HEK293T (cell line): ENCODE data around the gene JPH2.

Experiments used
- CTCF ChIA-PET: fragments of 350-600 bp; formaldehyde crosslinking; extraction: SDS; loops from one replicate; lab custom pipeline; 2021; ENCODE audit warnings: antibody characterized with exemption, inconsistent platforms; lab: Yijun Ruan, JAX
- POLR2A ChIA-PET: fragments of 350-600 bp; formaldehyde crosslinking; extraction: SDS; loops from one replicate; lab custom pipeline; 2020; ENCODE audit warnings: antibody characterized with exemption, inconsistent platforms; lab: Yijun Ruan, JAX
- DNase-seq: peaks from one replicate; pipeline ENCODE4 v3.0.0; 2012; ENCODE audit warnings: mixed read lengths; ENCODE audit errors: extremely low spot score
- ARNT ChIP-seq: fragments of 450-650 bp; IDR thresholded peaks from 2 replicates; pipeline ENCODE4 v1.6.1; 2017; ENCODE audit warnings: mild to moderate bottlenecking
- BHLHE40 ChIP-seq: fragments of 450-650 bp; IDR thresholded peaks from 2 replicates; pipeline ENCODE4 v1.6.1; 2016; ENCODE audit warnings: mild to moderate bottlenecking, moderate library complexity, borderline replicate concordance
- CTBP1 ChIP-seq: fragments of 450-650 bp; IDR thresholded peaks from 2 replicates; pipeline ENCODE4 v1.6.1; 2016; ENCODE audit warnings: borderline replicate concordance
- ELF4 ChIP-seq: fragments of 450-650 bp; IDR thresholded peaks from 2 replicates; pipeline ENCODE4 v1.6.1; 2017; ENCODE audit warnings: antibody characterized with exemption
- FOXA1 ChIP-seq: fragments of 450-650 bp; IDR thresholded peaks from 2 replicates; pipeline ENCODE4 v1.6.1; 2016; ENCODE audit warnings: mild to moderate bottlenecking
- FOXK2 ChIP-seq: fragments of 450-650 bp; IDR thresholded peaks from 2 replicates; pipeline ENCODE4 v1.6.1; 2016; ENCODE audit warnings: mild to moderate bottlenecking
- FOXM1 ChIP-seq: fragments of 450-650 bp; IDR thresholded peaks from 2 replicates; pipeline ENCODE4 v1.6.1; 2017; ENCODE audit warnings: mild to moderate bottlenecking, borderline replicate concordance
- HDGF ChIP-seq: fragments of 450-650 bp; IDR thresholded peaks from 2 replicates; pipeline ENCODE4 v1.6.1; 2017; ENCODE audit warnings: antibody characterized with exemption, borderline replicate concordance
- L3MBTL2 ChIP-seq: fragments of 450-650 bp; conservative IDR thresholded peaks from 2 replicates; pipeline ENCODE4 v1.6.1; 2016; ENCODE audit warnings: mild to moderate bottlenecking
- LEF1 ChIP-seq: fragments of 450-650 bp; IDR thresholded peaks from 2 replicates; pipeline ENCODE4 v1.6.1; 2017; ENCODE audit warnings: mild to moderate bottlenecking, borderline replicate concordance
- NFRKB ChIP-seq: fragments of 450-650 bp; IDR thresholded peaks from 2 replicates; pipeline ENCODE4 v1.6.1; 2016; ENCODE audit warnings: mild to moderate bottlenecking, moderate library complexity
- PKNOX1 ChIP-seq: fragments of 450-650 bp; IDR thresholded peaks from 2 replicates; pipeline ENCODE4 v1.6.1; 2016
- SP1 ChIP-seq: fragments of 450-650 bp; IDR thresholded peaks from 2 replicates; pipeline ENCODE4 v1.6.1; 2017
- SUZ12 ChIP-seq: fragments of 450-650 bp; IDR thresholded peaks from 2 replicates; pipeline ENCODE4 v1.6.1; 2016; ENCODE audit warnings: mild to moderate bottlenecking
- TARDBP ChIP-seq: fragments of 450-650 bp; IDR thresholded peaks from 2 replicates; pipeline ENCODE4 v1.6.1; 2016
- ZNF384 ChIP-seq: fragments of 450-650 bp; IDR thresholded peaks from 2 replicates; pipeline ENCODE4 v1.6.1; 2016

JPH2 gene

GRCh38 chr20:44098657-44099056 is 88.3 kb downstream of the JPH2 start:
- no peak for DNase-seq
- CTCF ChIA-PET, result interaction anchor here (1.1 kb wide), 1 partner anchor 18 kb away, joined by 3 read pairs; no protein-coding TSS in a partner anchor
- POLR2A ChIA-PET, result no interaction called here
- no peak for TF ChIP-seq FOXA1
- TF ChIP-seq BHLHE40, result no peak
- no peak for TF ChIP-seq SUZ12
- TF ChIP-seq NFRKB, result no peak
- TF ChIP-seq ARNT, result no peak
- TF ChIP-seq L3MBTL2, result no peak
- no peak for TF ChIP-seq ELF4

GRCh38 chr20:44098256-44098630 is 88.7 kb downstream of the JPH2 start:
- TF ChIP-seq TARDBP (no peak), L3MBTL2 (no peak), BHLHE40 (no peak), HDGF (no peak), FOXM1 (no peak), NFRKB (no peak)
- CTCF ChIA-PET, result interaction anchor here (1.1 kb wide), 1 partner anchor 18 kb away, joined by 3 read pairs; no protein-coding TSS in a partner anchor
- POLR2A ChIA-PET, result no interaction called here
- DNase-seq, result no peak

- DNase-seq, result no peak
- TF ChIP-seq FOXA1 (no peak), BHLHE40 (no peak), HDGF (no peak), FOXK2 (no peak), ARNT (no peak), SP1 (no peak)
- ChIA-PET CTCF (interaction anchor here (0.6 kb wide), 1 partner anchor 330 kb away, joined by 3 read pairs; no protein-coding TSS in a partner anchor), POLR2A (no interaction called here)
Measured at GRCh38 chr20:44097521-44098255, 89.3 kb downstream of the JPH2 start.

GRCh38 chr20:44095831-44096230 is 91.2 kb downstream of the JPH2 start:
- POLR2A ChIA-PET, result no interaction called here

GRCh38 chr20:44093249-44093582 is 93.8 kb downstream of the JPH2 start:
- DNase-seq, result no peak
- POLR2A ChIA-PET, result no interaction called here
- TF ChIP-seq FOXM1, result no peak
- no peak for TF ChIP-seq PKNOX1
- no peak for TF ChIP-seq ZNF384
- no peak for TF ChIP-seq ELF4
- no peak for TF ChIP-seq CTBP1
- TF ChIP-seq FOXK2, result no peak
- no peak for TF ChIP-seq L3MBTL2
- TF ChIP-seq TARDBP, result no peak
- no peak for TF ChIP-seq LEF1
- TF ChIP-seq ARNT, result no peak
- TF ChIP-seq NFRKB, result no peak
- CTCF ChIA-PET, result no interaction called here

More at GRCh38 chr20:44095831-44096230, 91.2 kb downstream of the JPH2 start:
- TF ChIP-seq FOXM1 (no peak), LEF1 (no peak), NFRKB (no peak), FOXA1 (no peak), L3MBTL2 (no peak), ARNT (no peak), TARDBP (no peak), HDGF (no peak), FOXK2 (no peak), PKNOX1 (no peak), SP1 (no peak), ELF4 (no peak), ZNF384 (no peak), SUZ12 (no peak), CTBP1 (no peak), BHLHE40 (no peak)
- CTCF ChIA-PET, result no interaction called here
- no peak for DNase-seq

GRCh38 chr20:44092551-44093248 is 94.3 kb downstream of the JPH2 start:
- CTCF ChIA-PET, result interaction anchor here (0.7 to 1.2 kb wide), 2 partner anchors 13 to 343 kb away, joined by 3 to 4 read pairs; no protein-coding TSS in a partner anchor
- DNase-seq, result no peak
- peak; percentile 18; the same call in 1 of the 2 replicates for TF ChIP-seq PKNOX1
- TF ChIP-seq SP1, result no peak
- POLR2A ChIA-PET, result no interaction called here
